GM12878 (cell line): ENCODE measurements around the gene NRP2. TPM values are rescaled to one million over a fixed set of nuclear protein-coding genes. Genes with fewer than 3 reads are reported as not detected.

Experiments
- ATAC-seq: fragments of 200-7000 bp; cut with Tn5 transposase; 3 replicates; pipeline ENCODE4 v1.9.1; 2020; ENCODE audit warnings: mild to moderate bottlenecking, moderate library complexity
- BruUV-seq: library from RNA; stranded (reverse); fragments of 400-500 nt; replicated peaks from 2 replicates; lab custom pipeline; 2021; lab: Mats Ljungman, UMichigan
- CTCF ChIA-PET: fragments of 300-600 bp; sonication (Branson Sonifier 250); formaldehyde crosslinking; extraction: SDS; loops from one replicate; lab custom pipeline; 2021; ENCODE audit warnings: inconsistent platforms; lab: Yijun Ruan, JAX
- POLR2A ChIA-PET: fragments of 350-600 bp; formaldehyde crosslinking; extraction: SDS; loops from one replicate; lab custom pipeline; 2021; ENCODE audit warnings: inconsistent platforms; lab: Charles Lee
- RAD21 ChIA-PET: fragments of 300-600 bp; sonication (Branson Sonifier 250); formaldehyde crosslinking; loops from one replicate; lab custom pipeline; 2023; ENCODE audit warnings: antibody characterized with exemption; ENCODE audit not compliant: unreplicated experiment; lab: Charles Lee
- SMC1A ChIA-PET: fragments of 300-600 bp; sonication (Branson Sonifier 250); formaldehyde crosslinking; loops from one replicate; lab custom pipeline; 2023; ENCODE audit not compliant: unreplicated experiment, uncharacterized antibody; lab: Charles Lee
- DNase-seq: peaks from one replicate; pipeline ENCODE4 v3.0.0-alpha.2; 2011; ENCODE audit warnings: low read depth, low spot score
- FAIRE-seq: peaks from 3 replicates; lab custom pipeline; 2011; peaks lifted over from hg19 to GRCh38; lab: Jason Lieb, UNC
- H2AFZ ChIP-seq: 2 replicates; pipeline ENCODE4 v1.6.0; 2011; ENCODE audit warnings: low read depth, low read length, control low read depth; ENCODE audit not compliant: control insufficient read depth
- H3K27ac ChIP-seq: 2 replicates; pipeline ENCODE4 v1.5.1; 2011; ENCODE audit warnings: control low read depth; ENCODE audit not compliant: control insufficient read depth, insufficient read depth
- H3K27me3 ChIP-seq, 2 experiments: replicated peaks in 1 of 2; 2 replicates each; pipeline versions ENCODE4 v1.6.0 to v1.6.1; 2011; ENCODE audit warnings: low read length in 1 of 2; ENCODE audit not compliant: control insufficient read depth in 2 of 2, insufficient read depth in 2 of 2
- H3K36me3 ChIP-seq, 2 experiments: 2 replicates each; pipeline ENCODE4 v1.5.1; 2011; ENCODE audit warnings: low read length in 1 of 2; ENCODE audit not compliant: control insufficient read depth in 2 of 2, insufficient read depth in 2 of 2
- H3K4me1 ChIP-seq: 2 replicates; pipeline ENCODE4 v1.6.1; 2011; ENCODE audit warnings: mild to moderate bottlenecking, low read length, moderate library complexity, mixed read lengths; ENCODE audit not compliant: control insufficient read depth, insufficient read depth
- H3K4me2 ChIP-seq: 2 replicates; pipeline ENCODE4 v1.6.0; 2011; ENCODE audit warnings: control low read depth; ENCODE audit not compliant: control insufficient read depth, insufficient read depth
- H3K4me3 ChIP-seq: fragments of 200-600 bp; sonication (generic); 2 replicates; pipeline ENCODE4 v1.5.1; 2016
- H3K79me2 ChIP-seq: 2 replicates; pipeline ENCODE4 v1.6.0; 2011; ENCODE audit warnings: low read length; ENCODE audit not compliant: control insufficient read depth, insufficient read depth
- H3K9ac ChIP-seq: 2 replicates; pipeline ENCODE4 v1.8.0; 2011; ENCODE audit warnings: low read length, control low read depth, mixed read lengths; ENCODE audit not compliant: control insufficient read depth, insufficient read depth
- H3K9me3 ChIP-seq: replicated peaks from 3 replicates; pipeline ENCODE4 v1.5.1; 2011; ENCODE audit warnings: mild to moderate bottlenecking, low read length; ENCODE audit not compliant: control insufficient read depth, insufficient read depth
- H4K20me1 ChIP-seq: 2 replicates; pipeline ENCODE4 v1.6.0; 2011; ENCODE audit not compliant: control insufficient read depth, insufficient read depth
- GABPA ChIP-seq: IDR thresholded peaks from 2 replicates; pipeline ENCODE4 v1.6.1; 2014; ENCODE audit warnings: antibody characterized with exemption, low read depth, mild to moderate bottlenecking, inconsistent platforms
- NFXL1 ChIP-seq: fragments of 450-650 bp; IDR thresholded peaks from 2 replicates; pipeline ENCODE4 v1.6.1; 2017; ENCODE audit warnings: antibody characterized with exemption, mild to moderate bottlenecking, borderline replicate concordance
- POLR2A ChIP-seq: IDR thresholded peaks from 2 replicates; pipeline ENCODE4 v1.6.1; 2011; ENCODE audit warnings: low read depth, mild to moderate bottlenecking, low read length
- SP1 ChIP-seq: IDR thresholded peaks from one replicate; pipeline ENCODE4 v1.6.1; 2011; ENCODE audit warnings: low read depth, low read length
- SUPT20H ChIP-seq: IDR thresholded peaks from 2 replicates; pipeline ENCODE4 v1.6.1; 2011; ENCODE audit warnings: low read depth, mild to moderate bottlenecking, low read length, moderate library complexity, borderline replicate concordance; ENCODE audit not compliant: control insufficient read depth
- TARDBP ChIP-seq: IDR thresholded peaks from 2 replicates; pipeline ENCODE4 v1.6.1; 2016; ENCODE audit warnings: borderline replicate concordance
- TBL1XR1 ChIP-seq: IDR thresholded peaks from 2 replicates; pipeline ENCODE4 v1.6.1; 2012; ENCODE audit warnings: low read depth, low read length, improper control_type of control experiment
- TCF12 ChIP-seq: IDR thresholded peaks from 2 replicates; pipeline ENCODE4 v1.6.1; 2011; ENCODE audit warnings: low read depth, mild to moderate bottlenecking, low read length
- TCF3 ChIP-seq: IDR thresholded peaks from 2 replicates; pipeline ENCODE4 v1.6.1; 2012; ENCODE audit warnings: low read depth, mild to moderate bottlenecking, low read length, borderline replicate concordance; ENCODE audit not compliant: insufficient read depth
- USF1 ChIP-seq: IDR thresholded peaks from 2 replicates; pipeline ENCODE4 v1.6.1; 2011; ENCODE audit warnings: borderline replicate concordance, low read depth, mild to moderate bottlenecking, moderate library complexity, mixed read lengths, low read length; ENCODE audit not compliant: insufficient read depth; ENCODE audit errors: extremely low read length
- ZBTB40 ChIP-seq: fragments of 450-650 bp; IDR thresholded peaks from 2 replicates; pipeline ENCODE4 v1.6.1; 2016; ENCODE audit warnings: mild to moderate bottlenecking, moderate library complexity, borderline replicate concordance
- WGBS: methylation state at CpG from one replicate; pipeline ENCODE4 v1.1.6; 2016; ENCODE audit warnings: low lambda C conversion rate; ENCODE audit not compliant: insufficient replicate concordance, insufficient coverage; ENCODE audit errors: missing lambda C conversion rate; 5-methylcytosine and 5-hydroxymethylcytosine counted together
- in situ Hi-C: fragments of 300-500 bp; cut with MboI; formaldehyde crosslinking; loops from 9 replicates; pipeline ENCODE4 v1.14.3; 2018; ENCODE audit warnings: mixed read lengths
- intact Hi-C: fragments of 100-400 bp; cut with micrococcal nuclease; formaldehyde crosslinking; loops from one replicate; pipeline ENCODE4 v1.14.2; 2022; ENCODE audit not compliant: unreplicated experiment
- polyA plus RNA-seq, 11 experiments: library from polyadenylated mRNA; depleted of rRNA in 4 of 11; unstranded in 6 of 11; stranded (reverse) in 5 of 11; fragments of >200 nt; fragmentation: Nextera tagmentation in 4 of 11; fragmentation: Illumina TruSeq in 1 of 11; extraction: Ambion mirVana in 4 of 11; extraction: Trizol in 1 of 11; gene quantifications; 1 replicate in 1 of 11; 2 replicates in 10 of 11; pipeline versions ENCODE4 v1.2.1 to v1.2.3, GENCODE V29; 2011 to 2016; ENCODE audit warnings: inconsistent platforms in 2 of 11, missing spikeins in 2 of 11, low read depth in 1 of 11
- total RNA-seq, 4 experiments: library from RNA; depleted of rRNA in 3 of 4; stranded (reverse); fragments of >200 nt in 3 of 4; fragmentation: Illumina TruSeq in 1 of 4; extraction: Trizol in 1 of 4; gene quantifications; 2 replicates each; pipeline versions ENCODE4 v1.2.1 to v1.2.3, GENCODE V29; 2013 to 2021
- TF ChIP-seq, protein P1 (sequence below): IDR thresholded peaks from 2 replicates; pipeline ENCODE4 v1.6.1; 2011; ENCODE audit warnings: borderline replicate concordance, low read depth, mild to moderate bottlenecking, moderate library complexity, low read length; ENCODE audit not compliant: insufficient read depth, poor library complexity, severe bottlenecking
- TF ChIP-seq, protein P2 (sequence below): fragments of 450-650 bp; IDR thresholded peaks from 2 replicates; pipeline ENCODE4 v1.6.1; 2017; ENCODE audit warnings: mild to moderate bottlenecking
- TF ChIP-seq, protein P3 (sequence below): IDR thresholded peaks from 2 replicates; pipeline ENCODE4 v1.6.1; 2012; ENCODE audit warnings: low read depth, low read length, improper control_type of control experiment
- TF ChIP-seq, protein P4 (sequence below): IDR thresholded peaks from 2 replicates; pipeline ENCODE4 v1.6.1; 2011; ENCODE audit warnings: low read depth, low read length, improper control_type of control experiment, borderline replicate concordance

NRP2 gene
- total and polyA plus RNA-seq, 10 of the 15 experiments (the other 5 are each of a cell fraction or from before 2014, with no cell fraction given): 0.06 to 1.2 (median 0.46) TPM

DNA sequence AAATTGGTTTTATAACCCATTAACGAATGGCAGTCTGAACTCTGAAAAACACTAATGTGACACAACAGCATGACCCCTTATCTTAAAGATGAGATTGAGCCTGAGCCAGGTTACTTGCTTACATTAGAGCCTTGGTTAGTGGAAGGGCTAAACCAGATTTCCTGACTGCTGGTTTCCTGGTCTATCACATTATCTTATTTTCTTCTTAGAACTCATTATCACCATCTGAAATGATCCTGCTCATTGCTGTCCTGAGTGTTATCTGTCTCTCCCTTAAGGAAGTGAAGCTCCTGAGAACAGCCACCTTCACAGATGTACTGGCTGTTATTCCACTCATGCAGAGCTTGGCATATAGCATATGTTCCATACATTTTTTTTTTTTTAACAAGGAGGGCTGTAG lies 9.0 kb upstream of the NRP2 start:
- ChIA-PET CTCF (no interaction called here), POLR2A (no interaction called here), RAD21 (no interaction called here), SMC1A (interaction anchor here (1.2 kb wide), 1 partner anchor 14 kb away, joined by 4 read pairs; no protein-coding TSS in a partner anchor)
- no peaks in the 10 kb centered on the region for H4K20me1 ChIP-seq
- ATAC-seq: no peak
- intact Hi-C loops: no loop called here
- no peak for DNase-seq
- no peaks in the 10 kb centered on the region for H3K79me2 ChIP-seq
- WGBS: 0% methylated on average over 1 of the region's 1 CpG
- no peak overlapping the region for H2AFZ ChIP-seq
- H3K36me3 ChIP-seq: no peaks in the 10 kb centered on the region
- no peak overlapping the region for H3K27ac ChIP-seq
- no peak overlapping the region for H3K4me3 ChIP-seq
- no peaks in the 10 kb centered on the region for H3K4me1 ChIP-seq
- peaks cover 0 to 4% of the 10 kb centered on the region in 2 experiments; a peak in 2 of 4 replicates for H3K27me3 ChIP-seq
- no peak overlapping the region for H3K4me2 ChIP-seq
- H3K9me3 ChIP-seq: no peaks in the 10 kb centered on the region
- no peak overlapping the region for H3K9ac ChIP-seq
- no peak for FAIRE-seq
- in situ Hi-C loops: no loop called here
- no TSS peak for BruUV-seq
- TF ChIP-seq NFXL1 (no peak), TCF12 (no peak), TBL1XR1 (no peak), TCF3 (no peak), POLR2A (no peak), GABPA (no peak), USF1 (no peak), SUPT20H (no peak), TARDBP (no peak), SP1 (no peak), ZBTB40 (no peak)
- TF ChIP-seq, protein P1, sequence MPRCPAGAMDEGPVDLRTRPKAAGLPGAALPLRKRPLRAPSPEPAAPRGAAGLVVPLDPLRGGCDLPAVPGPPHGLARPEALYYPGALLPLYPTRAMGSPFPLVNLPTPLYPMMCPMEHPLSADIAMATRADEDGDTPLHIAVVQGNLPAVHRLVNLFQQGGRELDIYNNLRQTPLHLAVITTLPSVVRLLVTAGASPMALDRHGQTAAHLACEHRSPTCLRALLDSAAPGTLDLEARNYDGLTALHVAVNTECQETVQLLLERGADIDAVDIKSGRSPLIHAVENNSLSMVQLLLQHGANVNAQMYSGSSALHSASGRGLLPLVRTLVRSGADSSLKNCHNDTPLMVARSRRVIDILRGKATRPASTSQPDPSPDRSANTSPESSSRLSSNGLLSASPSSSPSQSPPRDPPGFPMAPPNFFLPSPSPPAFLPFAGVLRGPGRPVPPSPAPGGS: no peak
- TF ChIP-seq, protein P2, sequence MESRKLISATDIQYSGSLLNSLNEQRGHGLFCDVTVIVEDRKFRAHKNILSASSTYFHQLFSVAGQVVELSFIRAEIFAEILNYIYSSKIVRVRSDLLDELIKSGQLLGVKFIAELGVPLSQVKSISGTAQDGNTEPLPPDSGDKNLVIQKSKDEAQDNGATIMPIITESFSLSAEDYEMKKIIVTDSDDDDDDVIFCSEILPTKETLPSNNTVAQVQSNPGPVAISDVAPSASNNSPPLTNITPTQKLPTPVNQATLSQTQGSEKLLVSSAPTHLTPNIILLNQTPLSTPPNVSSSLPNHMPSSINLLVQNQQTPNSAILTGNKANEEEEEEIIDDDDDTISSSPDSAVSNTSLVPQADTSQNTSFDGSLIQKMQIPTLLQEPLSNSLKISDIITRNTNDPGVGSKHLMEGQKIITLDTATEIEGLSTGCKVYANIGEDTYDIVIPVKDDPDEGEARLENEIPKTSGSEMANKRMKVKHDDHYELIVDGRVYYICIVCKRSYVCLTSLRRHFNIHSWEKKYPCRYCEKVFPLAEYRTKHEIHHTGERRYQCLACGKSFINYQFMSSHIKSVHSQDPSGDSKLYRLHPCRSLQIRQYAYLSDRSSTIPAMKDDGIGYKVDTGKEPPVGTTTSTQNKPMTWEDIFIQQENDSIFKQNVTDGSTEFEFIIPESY: no peak
- TF ChIP-seq, protein P3, sequence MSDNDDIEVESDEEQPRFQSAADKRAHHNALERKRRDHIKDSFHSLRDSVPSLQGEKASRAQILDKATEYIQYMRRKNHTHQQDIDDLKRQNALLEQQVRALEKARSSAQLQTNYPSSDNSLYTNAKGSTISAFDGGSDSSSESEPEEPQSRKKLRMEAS: no peak
- TF ChIP-seq, protein P4, sequence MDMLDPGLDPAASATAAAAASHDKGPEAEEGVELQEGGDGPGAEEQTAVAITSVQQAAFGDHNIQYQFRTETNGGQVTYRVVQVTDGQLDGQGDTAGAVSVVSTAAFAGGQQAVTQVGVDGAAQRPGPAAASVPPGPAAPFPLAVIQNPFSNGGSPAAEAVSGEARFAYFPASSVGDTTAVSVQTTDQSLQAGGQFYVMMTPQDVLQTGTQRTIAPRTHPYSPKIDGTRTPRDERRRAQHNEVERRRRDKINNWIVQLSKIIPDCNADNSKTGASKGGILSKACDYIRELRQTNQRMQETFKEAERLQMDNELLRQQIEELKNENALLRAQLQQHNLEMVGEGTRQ: no peak
